T-helper 1 cell treated with Interleukin-12 subunit alpha and Interleukin-12 subunit beta and Interleukin-4 antibody, amounts not matched to agents 30 ng/mL and 1 ng/mL, for 36 hours (primary cell): ENCODE data around the gene PALM3. TPM values are rescaled to one million over a fixed set of nuclear protein-coding genes. Genes with fewer than 3 reads are reported as not detected.

Source experiments
- intact Hi-C: fragments of 100-400 bp; cut with micrococcal nuclease; formaldehyde crosslinking; loops from one replicate; pipeline ENCODE4 v1.15.1; 2024
- total RNA-seq: library from RNA; stranded (reverse); gene quantifications from 2 replicates; pipeline ENCODE4 v1.2.3, GENCODE V29; 2022

Gene PALM3
- total RNA-seq, 1 donor from 2014 or later, result not detected

- intact Hi-C loops, result loop anchor here (1.0 to 2.0 kb wide), 2 partner anchors 15 to 46 kb away; partner anchors contain the start of gene ASF1B
Observed at GRCh38 chr19:14089662-14090508, 28.0 kb upstream of the PALM3 start.

GRCh38 chr19:14089412-14089661, 27.5 kb upstream of the PALM3 start:
- intact Hi-C loops, result no loop called here

GRCh38 chr19:14088634-14089411, 26.9 kb upstream of the PALM3 start:
- intact Hi-C loops, result no loop called here

GRCh38 chr19:14086098-14086497, 24.2 kb upstream of the PALM3 start:
- intact Hi-C loops, result no loop called here

DNA sequence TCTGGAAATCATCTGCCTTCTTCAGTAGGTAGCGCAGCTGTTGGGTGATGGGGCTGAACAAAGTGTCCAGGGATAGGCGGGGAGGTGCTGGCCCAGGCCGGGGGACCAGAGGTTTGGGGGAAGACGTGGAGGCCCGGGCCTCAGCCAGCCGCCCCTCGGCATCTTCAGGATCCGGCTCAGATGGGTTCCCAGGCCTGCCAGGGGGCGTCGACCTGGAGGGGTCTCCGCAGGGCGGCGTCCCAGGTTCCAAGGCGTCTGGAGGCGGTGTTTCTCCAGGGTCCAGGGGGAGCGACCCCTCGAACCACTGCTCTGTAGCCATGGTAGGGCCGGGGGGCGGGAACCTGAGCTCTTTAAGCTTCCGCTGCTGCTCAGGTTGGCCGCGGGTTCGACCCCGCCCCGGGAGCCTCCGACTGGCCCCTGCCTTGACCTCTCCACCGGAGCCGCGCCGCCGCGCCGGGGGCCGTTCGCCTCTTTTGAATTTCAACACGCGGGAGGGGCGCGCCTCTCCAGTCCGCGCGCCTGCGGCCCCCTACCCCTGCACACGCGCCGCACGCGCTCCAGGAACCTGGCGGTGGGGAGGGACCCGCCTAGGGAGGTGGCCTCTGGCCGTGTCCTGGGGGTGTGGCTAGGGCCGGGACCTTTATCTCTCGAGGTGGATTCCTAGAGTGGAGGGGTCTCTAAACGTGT, 23.6 kb upstream of the PALM3 start, which contains the start of gene C19orf67:
Gene C19orf67, minus strand, starts transcription at position 475 of the 687 bp plus-strand sequence. Its CDS starts 156 bp downstream, at position 319.
- intact Hi-C loops, result no loop called here

DNA sequence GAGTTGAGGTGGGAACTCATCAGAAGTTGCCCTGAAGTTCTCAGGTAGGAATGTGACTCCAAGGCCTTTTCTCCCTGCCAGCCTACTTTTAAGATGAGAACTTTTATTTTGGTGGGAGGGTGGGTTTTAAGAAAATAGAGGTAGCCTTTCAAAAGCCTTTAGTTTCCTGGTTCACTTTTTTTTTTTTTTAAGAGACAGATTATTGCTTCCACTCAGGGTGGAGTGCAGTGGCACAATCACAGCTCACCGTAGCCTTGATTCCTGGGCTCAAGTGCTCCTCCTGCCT, 20.7 kb upstream of the PALM3 start:
- intact Hi-C loops, result no loop called here

DNA sequence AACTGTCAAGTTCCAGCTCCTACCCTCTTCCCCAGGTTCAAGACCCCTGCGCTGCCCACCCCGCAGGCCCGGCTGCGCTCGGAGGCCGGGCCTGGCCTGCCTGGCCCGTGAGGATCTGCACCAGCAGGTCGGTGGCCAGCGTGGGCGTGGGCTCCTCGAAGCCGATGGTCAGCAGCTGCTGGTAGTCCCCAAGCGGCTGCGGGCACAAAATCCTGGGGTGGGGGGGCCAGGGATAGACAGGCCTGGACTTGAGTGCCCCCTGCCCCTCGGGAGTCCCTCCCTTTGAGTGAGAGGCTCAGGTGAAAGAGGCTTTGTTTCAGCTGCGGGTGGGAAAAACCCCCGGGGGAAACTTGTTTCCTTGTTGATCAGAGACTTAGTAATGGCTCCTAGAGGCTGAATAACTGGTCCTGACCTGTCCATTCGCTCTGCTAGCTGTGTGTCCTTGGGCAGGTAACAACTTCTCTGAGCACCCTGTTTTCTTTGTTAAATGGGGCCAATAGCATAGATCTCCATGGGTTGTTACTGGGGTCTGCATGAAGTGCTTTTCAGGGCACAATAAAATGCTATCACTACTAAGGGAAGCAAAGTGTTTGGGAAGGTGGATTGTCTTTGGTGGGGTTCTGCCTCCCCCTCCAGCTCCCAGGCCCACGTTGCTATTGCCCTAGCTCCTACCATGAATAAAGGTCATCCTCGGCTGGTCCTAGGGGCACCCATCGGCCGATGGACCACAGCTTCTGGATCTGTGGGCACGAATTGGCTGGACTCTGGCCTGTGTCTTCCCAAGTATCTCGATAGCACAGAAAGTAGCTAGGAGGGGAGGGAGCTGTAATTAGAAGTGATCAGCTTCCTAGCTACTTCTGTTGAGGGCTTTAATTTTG, 20.2 kb upstream of the PALM3 start:
- intact Hi-C loops, result loop anchor here (1.0 to 2.0 kb wide), 14 partner anchors 9 to 931 kb away; partner anchors contain the start of genes ASF1B, BRME1, C19orf53 and CC2D1A

- intact Hi-C loops, result loop anchor here (1.0 to 2.0 kb wide), 14 partner anchors 8 to 930 kb away; partner anchors contain the start of genes ASF1B, BRME1, C19orf53 and CC2D1A
Observed at GRCh38 chr19:14080887-14081796, 19.3 kb upstream of the PALM3 start.

GRCh38 chr19:14078411-14078810, 16.5 kb upstream of the PALM3 start:
- intact Hi-C loops, result no loop called here

DNA sequence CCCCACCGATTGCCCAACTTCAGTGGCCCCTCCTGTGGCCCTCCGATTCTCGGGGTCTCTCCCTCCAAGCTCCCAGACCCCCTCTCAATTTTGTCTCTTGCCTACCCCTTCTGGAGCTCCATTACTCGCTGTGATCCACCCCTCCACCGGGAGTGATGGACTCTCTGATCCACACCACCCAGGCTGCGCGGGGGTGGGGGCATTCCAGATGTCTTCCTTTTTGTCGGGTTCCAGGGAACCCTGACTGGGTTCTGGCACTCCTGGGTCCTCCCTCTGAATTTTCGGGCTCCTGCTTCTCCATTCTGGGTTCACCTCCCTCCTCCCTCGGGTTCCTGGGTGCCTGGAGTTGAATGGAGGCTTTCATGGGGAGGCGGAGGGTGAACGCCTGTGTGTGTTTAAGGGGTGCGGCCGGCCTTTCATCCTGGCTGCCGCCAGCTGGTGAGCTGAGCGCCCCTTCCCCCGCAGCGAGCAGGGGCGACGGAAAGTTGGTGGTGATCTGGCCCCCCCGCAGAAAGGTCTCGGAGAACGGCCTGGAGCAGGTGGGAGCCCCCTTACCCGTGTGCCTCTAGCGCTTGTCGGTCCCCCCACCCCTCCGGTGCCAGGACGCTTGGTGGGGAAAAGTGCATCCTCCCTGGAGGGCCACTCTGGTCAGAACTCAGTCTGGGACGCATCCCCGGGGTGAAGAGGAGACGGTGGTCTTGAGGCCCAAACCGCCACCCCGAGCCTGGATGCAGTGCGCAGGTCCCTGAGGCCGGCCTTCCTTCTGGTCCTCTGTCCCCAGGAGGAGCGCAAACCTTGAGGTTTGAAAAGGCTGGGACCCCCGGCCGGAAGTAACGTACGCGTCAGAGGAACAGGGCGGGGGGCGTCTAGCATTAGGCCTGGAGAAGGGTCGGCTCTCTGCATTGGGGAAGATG, 12.3 kb upstream of the PALM3 start:
- intact Hi-C loops, result loop anchor here (1.0 to 5.0 kb wide), 6 partner anchors 7 to 477 kb away; partner anchors contain the start of genes ASF1B, IL27RA and SAMD1

DNA sequence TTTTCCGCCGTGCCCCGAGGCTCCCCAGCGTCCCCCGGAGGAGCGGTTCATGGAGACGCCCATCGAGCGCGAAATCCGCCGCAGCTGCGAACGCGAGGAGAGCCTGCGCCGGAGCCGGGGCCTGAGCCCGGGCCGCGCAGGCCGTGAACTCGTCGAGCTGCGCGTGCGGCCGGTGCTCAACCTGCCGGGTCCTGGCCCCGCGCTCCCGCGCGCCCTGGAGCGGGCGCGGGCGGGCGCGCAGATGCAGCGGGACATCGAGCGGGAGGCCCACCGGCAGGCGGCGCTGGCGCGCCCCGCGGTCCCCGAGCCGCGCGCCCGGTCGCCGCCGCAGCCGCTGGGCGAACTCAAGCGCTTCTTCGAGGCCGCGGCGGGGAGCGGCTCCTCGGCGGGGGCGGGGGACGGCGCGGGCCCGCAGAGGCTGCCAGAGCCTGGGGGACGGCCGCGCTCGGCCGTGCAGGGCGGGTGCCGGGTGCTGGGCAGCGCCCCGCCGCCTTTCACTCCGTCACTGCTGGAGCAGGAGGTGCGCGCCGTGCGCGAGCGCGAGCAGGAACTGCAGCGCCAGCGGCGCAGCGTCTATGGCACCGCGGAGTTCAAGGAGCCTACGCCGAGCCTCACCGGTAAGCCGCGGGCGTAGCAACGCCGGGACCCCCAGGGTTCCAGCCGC, 11.5 kb upstream of the PALM3 start:
- intact Hi-C loops, result loop anchor here (1.0 to 5.0 kb wide), 5 partner anchors 8 to 476 kb away; partner anchors contain the start of genes ASF1B and IL27RA

DNA sequence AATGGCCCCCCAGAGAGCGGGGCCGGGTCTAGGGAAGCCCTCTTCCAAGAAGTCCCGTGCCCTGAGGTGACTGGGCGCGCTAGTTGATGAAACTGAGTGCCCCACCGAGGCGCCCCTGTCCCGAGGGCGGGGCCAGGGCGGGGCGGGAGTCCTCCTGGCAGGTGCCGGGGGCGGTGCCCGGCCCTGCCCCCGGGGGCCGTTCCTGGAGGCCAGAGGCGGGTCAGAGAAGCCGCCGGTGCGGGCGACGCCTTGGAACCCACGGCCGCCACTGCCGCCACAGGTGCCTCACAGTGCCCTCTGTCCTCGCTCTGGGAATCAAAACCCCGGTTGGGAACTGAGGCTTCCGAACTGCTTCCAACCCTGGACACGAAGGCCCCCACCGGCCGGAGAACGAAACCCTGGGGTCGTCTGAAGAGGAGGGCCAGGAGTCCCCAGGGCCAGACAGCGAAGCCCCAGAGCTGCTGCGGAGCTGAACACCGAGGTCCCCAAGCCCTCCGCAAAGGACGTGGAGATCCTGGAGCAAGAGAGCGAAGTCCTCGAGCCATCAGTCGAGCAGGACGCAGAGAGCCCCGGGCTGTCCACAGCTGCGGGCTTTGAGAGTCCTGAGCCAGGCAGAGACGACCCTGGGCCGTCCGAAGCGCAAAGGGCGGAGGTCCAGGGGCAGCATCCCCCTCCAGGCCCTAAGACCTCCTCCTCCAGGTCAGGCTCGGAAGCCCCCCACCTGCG, 10.8 kb upstream of the PALM3 start, which contains the start of gene MISP3:
Gene MISP3, plus strand, starts transcription at position 252 of the 726 bp plus-strand sequence. CDS start 524 bp downstream, outside the sequence.
- intact Hi-C loops, result loop anchor here (1.0 to 5.0 kb wide), 5 partner anchors 9 to 475 kb away; partner anchors contain the start of genes ASF1B and IL27RA

DNA sequence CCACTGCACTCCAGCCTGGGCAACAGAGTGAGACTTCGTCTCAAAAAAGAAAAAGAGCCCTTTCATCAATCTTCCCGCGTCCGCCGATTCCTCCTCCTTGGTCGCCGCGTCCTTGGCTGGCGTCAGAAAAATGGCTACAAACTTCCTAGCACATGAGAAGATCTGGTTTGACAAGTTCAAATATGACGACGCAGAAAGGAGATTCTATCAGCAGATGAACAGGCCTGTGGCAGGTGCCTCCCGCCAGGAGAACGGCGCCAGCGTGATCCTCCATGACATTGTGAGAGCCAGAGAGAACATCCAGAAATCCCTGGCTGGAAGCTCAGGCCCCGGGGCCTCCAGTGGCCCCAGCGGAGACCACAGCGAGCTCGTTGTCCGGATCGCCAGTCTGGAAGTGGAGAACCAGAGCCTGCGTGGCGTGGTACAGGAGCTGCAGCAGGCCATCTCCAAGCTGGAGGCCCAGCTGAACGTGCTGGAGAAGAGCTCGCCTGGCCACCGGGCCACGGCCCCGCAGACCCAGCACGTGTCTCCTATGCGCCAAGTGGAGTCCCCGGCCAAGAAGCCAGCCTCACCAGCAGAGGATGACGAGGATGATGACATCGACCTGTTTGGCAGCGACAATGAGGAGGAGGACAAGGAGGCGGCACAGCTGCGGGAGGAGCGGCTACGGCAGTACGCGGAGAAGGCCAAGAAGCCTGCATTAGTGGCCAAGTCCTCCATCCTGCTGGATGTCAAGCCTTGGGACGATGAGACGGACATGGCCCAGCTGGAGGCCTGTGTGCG, 8.6 kb upstream of the PALM3 start:
- intact Hi-C loops, result loop anchor here (5.0 kb wide), 2 partner anchors 38 to 277 kb away; partner anchors contain the start of gene IL27RA

- intact Hi-C loops, result no loop called here
Observed at GRCh38 chr19:14066134-14066533, 4.3 kb upstream of the PALM3 start.

- intact Hi-C loops, result no loop called here
Observed at GRCh38 chr19:14063105-14063504, 1.2 kb upstream of the PALM3 start.

GRCh38 chr19:14062558-14062855, 631 bp upstream of the PALM3 start:
- intact Hi-C loops, result no loop called here
